HEK293T (cell line): ENCODE measurements around the gene ABHD17A.

Experiments used
- ARNT ChIP-seq: fragments of 450-650 bp; IDR thresholded peaks from 2 replicates; pipeline ENCODE4 v1.6.1; 2017; ENCODE audit warnings: mild to moderate bottlenecking
- BHLHE40 ChIP-seq: fragments of 450-650 bp; IDR thresholded peaks from 2 replicates; pipeline ENCODE4 v1.6.1; 2016; ENCODE audit warnings: mild to moderate bottlenecking, moderate library complexity, borderline replicate concordance
- FOXM1 ChIP-seq: fragments of 450-650 bp; IDR thresholded peaks from 2 replicates; pipeline ENCODE4 v1.6.1; 2017; ENCODE audit warnings: mild to moderate bottlenecking, borderline replicate concordance
- HDGF ChIP-seq: fragments of 450-650 bp; IDR thresholded peaks from 2 replicates; pipeline ENCODE4 v1.6.1; 2017; ENCODE audit warnings: antibody characterized with exemption, borderline replicate concordance
- NFRKB ChIP-seq: fragments of 450-650 bp; IDR thresholded peaks from 2 replicates; pipeline ENCODE4 v1.6.1; 2016; ENCODE audit warnings: mild to moderate bottlenecking, moderate library complexity
- PKNOX1 ChIP-seq: fragments of 450-650 bp; IDR thresholded peaks from 2 replicates; pipeline ENCODE4 v1.6.1; 2016
- SP1 ChIP-seq: fragments of 450-650 bp; IDR thresholded peaks from 2 replicates; pipeline ENCODE4 v1.6.1; 2017
- SUZ12 ChIP-seq: fragments of 450-650 bp; IDR thresholded peaks from 2 replicates; pipeline ENCODE4 v1.6.1; 2016; ENCODE audit warnings: mild to moderate bottlenecking
- ZNF384 ChIP-seq: fragments of 450-650 bp; IDR thresholded peaks from 2 replicates; pipeline ENCODE4 v1.6.1; 2016

GRCh38 chr19:1854039-1854541 is 31.2 kb downstream of the ABHD17A start:
- TF ChIP-seq SUZ12 (no peak), ARNT (no peak), ZNF384 (no peak), FOXM1 (no peak), BHLHE40 (no peak), SP1 (no peak), HDGF (no peak), PKNOX1 (no peak), NFRKB (no peak)
